Stimulated activated CD4-positive, alpha-beta T cell treated with anti-CD3 and anti-CD28 coated beads, Interleukin-12 subunit alpha, Interleukin-12 subunit beta, amount 100 ng/mL, for 4 hours (primary cell): Measurements from ENCODE around the gene RIC8B.
"Not testable (repeated sequence)": the region's sequence is repeated elsewhere in the genome, so short reads cannot be mapped to it uniquely, and the experiment has no call there.

Experiments
- DNase-seq: peaks from one replicate; pipeline ENCODE4 v3.0.0-alpha.2; 2020

The RIC8B gene

GRCh38 chr12:106774005-106774807 lies at the start of gene RIC8B:
TSS of gene RIC8B (plus strand) at chr12:106774682. CDS start at chr12:106774746, 64 bp downstream.
- peak; percentile 76 for DNase-seq

- no peak for DNase-seq
These were observed 49.5 kb upstream of the RIC8B start for GRCh38 chr12:106724934-106725333.

GRCh38 chr12:106726603-106727202 lies 47.8 kb upstream of the RIC8B start:
- not testable (repeated sequence) for DNase-seq

GRCh38 chr12:106729611-106730010 lies 44.9 kb upstream of the RIC8B start:
- DNase-seq, result no peak

- DNase-seq, result no peak
These were observed 41.6 kb upstream of the RIC8B start for GRCh38 chr12:106732890-106733289.

GRCh38 chr12:106733660-106734059 lies 40.8 kb upstream of the RIC8B start:
- DNase-seq, result no peak

- no peak for DNase-seq
These were observed 38.2 kb upstream of the RIC8B start for GRCh38 chr12:106736051-106736957.

GRCh38 chr12:106739318-106739717 lies 35.2 kb upstream of the RIC8B start:
- DNase-seq, result no peak

- DNase-seq, result no peak
These were observed 34.5 kb upstream of the RIC8B start for GRCh38 chr12:106739815-106740530.

GRCh38 chr12:106740818-106741217 lies 33.7 kb upstream of the RIC8B start:
- no peak for DNase-seq

- no peak for DNase-seq
These were observed 33.2 kb upstream of the RIC8B start for GRCh38 chr12:106741247-106741646.

GRCh38 chr12:106743270-106743988 lies 31.1 kb upstream of the RIC8B start:
- no peak for DNase-seq

GRCh38 chr12:106744600-106744999 lies 29.9 kb upstream of the RIC8B start:
- DNase-seq, result no peak

- DNase-seq, result no peak
These were observed 29.2 kb upstream of the RIC8B start for GRCh38 chr12:106745181-106745745.

- DNase-seq, result no peak
These were observed 26.5 kb upstream of the RIC8B start for GRCh38 chr12:106747973-106748436.

GRCh38 chr12:106750524-106750923 lies 24.0 kb upstream of the RIC8B start:
- DNase-seq, result no peak

- no peak for DNase-seq
These were observed 21.0 kb upstream of the RIC8B start for GRCh38 chr12:106753526-106753925.

- DNase-seq, result no peak
These were observed 20.2 kb upstream of the RIC8B start for GRCh38 chr12:106754331-106754730.

GRCh38 chr12:106757623-106758348 lies 16.7 kb upstream of the RIC8B start:
- DNase-seq, result no peak

GRCh38 chr12:106758349-106759110 lies 16.0 kb upstream of the RIC8B start:
- DNase-seq, result no peak
